ENCODE data around the gene RNF145. TPM values are rescaled to one million over a fixed set of nuclear protein-coding genes. Genes with fewer than 3 reads are reported as not detected.
"Not testable (repeated sequence)": the region's sequence is repeated elsewhere in the genome, so short reads cannot be mapped to it uniquely, and the experiment has no call there.

Gene RNF145
- total RNA-seq, 2 experiments from 2014 or later: 102 to 107 TPM

DNA sequence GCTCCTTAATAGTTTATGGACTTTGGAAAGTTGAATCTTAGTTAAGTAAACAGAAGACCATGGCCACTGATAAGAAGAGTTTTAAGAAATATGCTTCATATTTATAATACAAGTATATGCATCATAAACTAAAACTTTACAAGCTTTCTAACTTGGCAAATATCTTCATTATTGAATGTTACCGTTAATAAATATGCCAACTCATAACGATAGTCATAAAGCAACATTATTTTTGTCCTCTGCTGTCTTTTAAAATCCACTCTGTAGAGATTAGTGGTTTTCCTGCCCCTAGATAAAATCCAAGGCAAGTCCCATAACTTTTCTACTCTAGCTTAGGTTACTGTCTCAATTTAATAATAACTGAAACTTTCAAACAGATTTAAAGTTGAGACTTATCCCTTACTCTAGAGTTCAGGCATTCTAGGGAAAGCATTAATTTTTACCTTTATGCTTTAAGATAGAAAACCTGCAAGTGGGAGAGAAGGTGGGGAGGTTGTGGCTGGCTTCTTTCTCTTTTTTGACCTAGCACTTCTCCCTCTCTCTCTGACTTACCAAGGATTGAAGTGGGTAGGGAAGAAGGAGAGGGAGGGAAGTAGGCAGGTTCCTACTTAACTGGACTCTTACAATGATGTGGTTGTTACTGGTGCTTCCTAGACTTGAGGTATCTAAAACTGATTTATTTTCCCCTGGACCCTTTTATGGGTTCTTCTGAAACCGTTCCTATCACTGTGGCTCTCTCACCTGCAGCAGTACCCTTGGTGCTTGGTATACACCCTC is 29.6 kb downstream of the RNF145 start:
- DNase-seq (no peak), ATAC-seq (ENCODE audit: low read depth) (no peak)
- no peaks in the 10 kb centered on the region for H3K27me3 Mint-ChIP-seq
- H3K36me3 Mint-ChIP-seq: peaks cover 24% of the 10 kb centered on the region
- POLR2A ChIA-PET: no interaction called here
- H3K4me1 Mint-ChIP-seq: peaks cover 38% of the 10 kb centered on the region
- H3K4me3 Mint-ChIP-seq: peak overlapping the region; percentile 3
- H3K9me3 Mint-ChIP-seq: no peaks in the 10 kb centered on the region
- H3K27ac Mint-ChIP-seq: peak overlapping the region; percentile 27

DNA sequence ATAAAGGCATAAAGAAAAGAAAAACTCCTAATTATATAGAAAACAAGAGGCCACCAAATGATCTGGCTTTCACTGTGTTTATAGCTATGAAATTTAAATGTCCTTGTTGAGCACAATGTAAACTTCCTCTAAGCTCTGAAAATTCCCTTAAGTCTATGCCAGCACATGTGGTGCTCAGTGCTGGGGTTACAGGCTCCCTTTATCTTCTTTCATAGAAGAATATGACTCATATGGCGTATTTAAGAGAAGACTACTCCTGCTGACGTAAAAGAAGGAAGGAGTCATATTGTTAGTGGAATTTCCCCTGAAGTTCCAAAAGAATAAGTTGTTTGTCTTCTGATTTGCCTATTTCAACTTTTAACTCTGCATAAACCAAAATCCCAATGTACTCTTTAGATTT is 30.4 kb downstream of the RNF145 start:
- ATAC-seq (ENCODE audit: low read depth): peak; percentile 31
- H3K4me1 Mint-ChIP-seq: peaks cover 38% of the 10 kb centered on the region
- H3K4me3 Mint-ChIP-seq: no peak overlapping the region
- no peaks in the 10 kb centered on the region for H3K27me3 Mint-ChIP-seq
- no peak overlapping the region for H3K27ac Mint-ChIP-seq
- peaks cover 23% of the 10 kb centered on the region for H3K36me3 Mint-ChIP-seq
- no peaks in the 10 kb centered on the region for H3K9me3 Mint-ChIP-seq
- DNase-seq: no peak
- POLR2A ChIA-PET: no interaction called here

DNA sequence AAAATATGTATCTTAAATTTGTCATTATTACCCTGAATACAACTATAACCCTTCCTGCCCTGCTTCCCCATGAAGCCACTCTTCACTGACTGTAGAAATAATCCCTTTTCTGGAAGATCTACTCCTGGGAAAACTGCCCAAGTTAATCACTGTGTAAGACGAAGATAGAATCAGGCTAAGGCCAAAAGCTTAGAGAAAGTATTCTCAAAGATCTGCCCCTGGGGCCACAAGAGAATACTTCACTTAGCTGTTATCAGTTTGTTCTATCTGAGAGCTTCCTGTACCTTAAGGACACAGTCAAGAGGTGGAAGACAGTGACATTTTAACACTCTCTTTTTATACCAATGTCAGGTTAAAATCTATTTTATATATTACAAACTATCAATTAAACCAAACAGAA is 33.8 kb downstream of the RNF145 start:
- POLR2A ChIA-PET: interaction anchor here (1.0 to 1.5 kb wide), 2 partner anchors 23 to 33 kb away, joined by 4 to 8 read pairs; no protein-coding TSS in a partner anchor

DNA sequence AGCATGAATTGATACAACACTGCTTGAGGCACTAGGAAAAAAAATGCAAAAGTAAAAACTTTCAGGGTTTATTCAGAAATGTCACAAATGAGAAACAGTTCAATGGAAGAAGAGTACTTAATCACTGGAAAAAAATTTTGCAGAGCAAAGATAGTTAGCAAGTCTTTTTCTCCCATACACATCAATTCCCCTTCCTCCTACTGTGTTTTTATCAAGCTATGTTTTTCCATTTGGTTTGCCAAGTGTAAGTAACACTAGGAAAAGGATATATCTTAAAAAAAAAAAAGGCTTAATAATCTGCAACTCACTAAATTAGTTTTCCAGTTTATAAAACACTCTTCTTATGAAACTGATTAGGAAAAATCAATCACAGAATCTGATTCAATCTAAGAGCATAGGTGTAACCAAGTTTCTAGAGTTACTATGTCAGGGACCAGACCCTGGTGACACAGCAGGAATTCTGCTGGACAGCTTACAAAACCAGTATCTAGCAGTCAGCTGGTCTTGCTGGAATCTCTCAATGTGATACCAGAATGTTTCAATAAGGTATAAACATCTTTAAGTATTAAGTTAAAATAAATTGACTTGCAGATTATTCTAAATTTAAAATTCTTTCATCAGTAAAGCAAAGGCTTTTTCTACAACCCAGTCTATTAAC is 34.7 kb downstream of the RNF145 start:
- Mint-ChIP-seq H3K27me3 (no peaks in the 10 kb centered on the region), H3K4me3 (no peak overlapping the region), H3K9me3 (no peaks in the 10 kb centered on the region), H3K36me3 (peaks cover 29% of the 10 kb centered on the region), H3K27ac (no peak overlapping the region), H3K4me1 (peaks cover 23% of the 10 kb centered on the region)
- no peak for ATAC-seq (ENCODE audit: low read depth)
- DNase-seq: no peak
- POLR2A ChIA-PET: no interaction called here

More for the DNA sequence above, 33.8 kb downstream of the RNF145 start:
- Mint-ChIP-seq H3K4me3 (no peak overlapping the region), H3K27ac (peak overlapping the region; percentile 56), H3K9me3 (no peaks in the 10 kb centered on the region), H3K36me3 (peaks cover 30% of the 10 kb centered on the region), H3K4me1 (peaks cover 29% of the 10 kb centered on the region), H3K27me3 (no peaks in the 10 kb centered on the region)
- no peak for DNase-seq
- peak; percentile 93 for ATAC-seq (ENCODE audit: low read depth)

DNA sequence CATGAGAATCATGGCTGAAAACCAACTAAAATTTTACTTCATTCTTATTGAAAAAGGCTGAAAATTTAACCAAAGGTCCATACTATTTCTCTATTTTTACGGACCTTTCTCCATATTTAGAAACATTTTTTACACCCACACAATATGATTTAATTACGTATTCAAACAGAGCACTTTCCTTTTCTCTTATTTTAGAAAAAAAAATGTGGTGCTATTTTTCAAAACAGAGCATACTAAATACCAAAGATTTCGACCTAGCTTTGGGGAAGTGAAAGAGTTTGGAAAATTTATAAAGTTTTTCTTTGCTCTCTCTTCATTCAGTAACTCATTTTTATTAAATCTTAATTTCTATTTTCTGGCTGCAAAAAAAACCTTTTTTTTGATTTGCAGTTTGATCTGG is 38.1 kb downstream of the RNF145 start:
- POLR2A ChIA-PET: no interaction called here
- Mint-ChIP-seq H3K27ac (no peak overlapping the region), H3K4me1 (peaks cover 15% of the 10 kb centered on the region), H3K27me3 (no peaks in the 10 kb centered on the region), H3K4me3 (no peak overlapping the region), H3K36me3 (peaks cover 31% of the 10 kb centered on the region), H3K9me3 (no peaks in the 10 kb centered on the region)
- DNase-seq: no peak
- ATAC-seq (ENCODE audit: low read depth): no peak

DNA sequence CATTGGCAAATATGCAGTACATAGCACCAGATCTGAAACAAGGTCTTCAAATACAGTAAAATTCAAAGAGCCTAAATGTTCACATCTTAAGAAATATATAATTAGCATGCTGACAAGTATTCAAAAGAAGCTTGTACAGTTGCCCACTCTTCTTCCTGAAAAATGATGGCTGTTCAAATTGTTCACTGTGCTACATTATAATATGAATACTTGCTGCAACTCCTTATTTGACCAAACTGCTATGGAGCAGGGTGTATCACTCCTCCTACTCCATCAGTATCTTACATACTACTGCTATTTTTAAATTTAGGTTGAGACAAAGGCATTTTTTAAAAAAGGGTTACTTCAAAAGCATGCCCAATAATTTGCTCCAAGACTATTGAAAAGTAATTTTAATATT is 39.3 kb downstream of the RNF145 start:
- peaks cover 7% of the 10 kb centered on the region for H3K4me1 Mint-ChIP-seq
- no peak overlapping the region for H3K4me3 Mint-ChIP-seq
- ATAC-seq (ENCODE audit: low read depth) (no peak), DNase-seq (no peak)
- H3K27me3 Mint-ChIP-seq: no peaks in the 10 kb centered on the region
- POLR2A ChIA-PET: no interaction called here
- H3K27ac Mint-ChIP-seq: no peak overlapping the region
- H3K9me3 Mint-ChIP-seq: no peaks in the 10 kb centered on the region
- peaks cover 30% of the 10 kb centered on the region for H3K36me3 Mint-ChIP-seq

DNA sequence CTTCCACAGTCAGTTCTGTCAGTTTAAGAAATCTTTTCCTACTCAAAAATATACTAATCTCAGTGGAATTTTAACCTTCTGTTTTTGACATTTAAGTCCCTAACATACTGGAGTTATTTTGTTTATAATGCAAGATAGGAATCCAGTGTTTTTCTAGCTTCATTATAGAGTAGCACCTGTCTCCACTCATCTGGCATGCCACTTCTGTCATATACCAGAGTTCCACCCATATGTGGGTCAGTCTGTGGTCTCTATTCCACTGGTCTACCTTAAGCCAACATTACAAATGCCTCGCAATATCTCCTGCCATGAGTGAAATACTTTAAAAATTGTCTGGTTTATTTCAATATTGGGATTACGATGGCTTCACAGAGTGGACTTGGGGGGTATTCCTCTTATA is 42.9 kb downstream of the RNF145 start:
- ATAC-seq (ENCODE audit: low read depth) (no peak), DNase-seq (no peak)
- Mint-ChIP-seq H3K9me3 (no peaks in the 10 kb centered on the region), H3K27ac (no peak overlapping the region), H3K4me1 (peaks cover 13% of the 10 kb centered on the region), H3K4me3 (no peak overlapping the region), H3K27me3 (no peaks in the 10 kb centered on the region), H3K36me3 (peaks cover 26% of the 10 kb centered on the region)
- POLR2A ChIA-PET: no interaction called here

DNA sequence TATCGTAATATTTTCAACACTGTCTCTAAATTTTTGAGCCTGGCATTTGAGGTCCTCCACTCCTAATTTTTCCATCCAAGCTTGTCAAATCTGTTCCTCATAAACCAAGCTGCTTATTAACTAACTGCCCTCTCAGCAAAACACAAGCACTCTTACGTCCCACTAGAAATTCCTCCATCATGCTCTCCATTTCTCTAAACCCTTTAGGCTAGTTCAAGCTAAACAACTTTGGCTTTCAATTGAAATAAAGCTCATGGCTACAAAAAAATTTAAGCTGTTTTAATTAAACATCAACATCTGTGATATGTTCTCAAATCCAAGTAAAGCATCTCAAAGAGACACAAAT is 45.7 kb downstream of the RNF145 start:
- H3K27ac Mint-ChIP-seq: no peak overlapping the region
- H3K27me3 Mint-ChIP-seq: no peaks in the 10 kb centered on the region
- no peak for ATAC-seq (ENCODE audit: low read depth)
- peaks cover 24% of the 10 kb centered on the region for H3K36me3 Mint-ChIP-seq
- H3K4me3 Mint-ChIP-seq: no peak overlapping the region
- POLR2A ChIA-PET: interaction anchor here (1.2 kb wide), 1 partner anchor 45 kb away, joined by 3 read pairs; no protein-coding TSS in a partner anchor
- DNase-seq: no peak
- peaks cover 13% of the 10 kb centered on the region for H3K4me1 Mint-ChIP-seq
- no peaks in the 10 kb centered on the region for H3K9me3 Mint-ChIP-seq

DNA sequence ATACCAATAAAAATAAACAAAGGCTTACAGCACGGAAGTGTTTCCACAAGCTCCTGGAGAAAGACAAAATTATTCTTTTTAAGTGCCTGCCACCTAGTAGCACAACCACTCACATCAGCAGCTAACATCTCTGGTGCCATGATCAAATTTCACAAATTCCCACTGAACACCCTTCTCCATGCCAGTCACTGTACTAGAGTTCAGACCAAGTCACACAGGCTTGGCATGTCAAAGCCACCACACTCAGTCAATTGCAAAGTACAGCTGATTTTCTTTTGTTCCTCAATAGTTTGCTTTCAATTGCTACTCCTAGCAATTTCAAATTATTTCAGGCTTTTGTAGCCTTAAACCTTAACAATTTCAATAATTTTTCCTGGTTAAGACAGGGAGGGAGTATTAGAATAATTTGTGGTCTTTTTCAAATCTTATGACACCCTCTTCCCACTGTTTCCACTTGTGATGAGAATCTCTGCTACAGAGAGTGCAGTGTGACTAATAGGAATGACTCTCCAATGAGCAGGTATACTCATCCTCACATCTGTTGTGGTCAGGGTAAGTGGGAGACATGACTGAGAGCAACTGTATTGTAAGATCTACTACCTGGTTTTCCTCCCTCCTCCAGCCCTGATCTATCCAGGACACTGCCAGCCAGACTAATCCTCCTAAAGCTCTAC is 46.2 kb downstream of the RNF145 start:
- no peaks in the 10 kb centered on the region for H3K9me3 Mint-ChIP-seq
- H3K27ac Mint-ChIP-seq: no peak overlapping the region
- H3K27me3 Mint-ChIP-seq: no peaks in the 10 kb centered on the region
- POLR2A ChIA-PET: interaction anchor here (1.2 kb wide), 1 partner anchor 45 kb away, joined by 3 read pairs; no protein-coding TSS in a partner anchor
- DNase-seq (no peak), ATAC-seq (ENCODE audit: low read depth) (peak; percentile 42)
- H3K4me3 Mint-ChIP-seq: no peak overlapping the region
- H3K36me3 Mint-ChIP-seq: peaks cover 25% of the 10 kb centered on the region
- peaks cover 15% of the 10 kb centered on the region for H3K4me1 Mint-ChIP-seq

DNA sequence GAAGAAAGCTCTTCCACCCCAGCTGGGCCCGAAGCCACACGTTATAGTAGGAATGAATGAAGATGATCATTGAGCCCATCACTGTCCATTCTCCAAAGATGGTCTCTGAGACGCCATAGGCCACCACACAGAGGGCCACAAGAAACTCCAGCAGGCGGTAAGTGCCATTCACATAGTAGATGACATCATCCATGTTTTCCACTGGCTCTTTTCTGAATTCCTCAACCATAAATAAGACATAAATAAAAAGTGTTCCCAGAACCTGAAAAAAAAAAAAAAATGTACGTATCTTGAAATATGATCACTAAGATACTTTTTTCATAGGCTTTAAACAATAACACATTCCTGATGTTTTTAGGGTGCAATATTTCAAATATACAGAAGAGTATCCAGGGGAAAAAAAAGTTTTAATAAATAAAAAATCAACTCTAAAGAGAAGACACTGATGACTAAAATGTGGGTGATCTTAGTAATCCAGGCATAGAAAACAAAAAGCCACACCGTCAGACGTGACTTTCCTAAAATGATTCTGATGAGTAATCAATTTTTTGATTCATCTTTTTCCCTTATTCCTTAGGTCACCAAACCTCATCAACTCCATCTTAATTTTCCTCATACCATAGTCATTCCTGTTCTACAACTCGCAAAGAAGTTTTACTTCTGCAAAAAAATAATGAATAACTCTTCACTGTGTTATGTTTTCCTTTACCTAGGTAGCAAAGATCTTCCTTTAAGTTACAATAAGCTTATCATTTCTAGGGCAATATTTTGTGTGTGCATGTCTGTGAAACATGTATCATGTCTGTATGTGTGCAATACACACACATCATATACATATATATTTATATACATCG is 47.8 kb downstream of the RNF145 start:
- Mint-ChIP-seq H3K4me3 (no peak overlapping the region), H3K27me3 (no peaks in the 10 kb centered on the region), H3K4me1 (peaks cover 24% of the 10 kb centered on the region), H3K27ac (no peak overlapping the region), H3K9me3 (no peaks in the 10 kb centered on the region), H3K36me3 (peaks cover 25% of the 10 kb centered on the region)
- no peak for ATAC-seq (ENCODE audit: low read depth)
- POLR2A ChIA-PET: no interaction called here
- DNase-seq: no peak

DNA sequence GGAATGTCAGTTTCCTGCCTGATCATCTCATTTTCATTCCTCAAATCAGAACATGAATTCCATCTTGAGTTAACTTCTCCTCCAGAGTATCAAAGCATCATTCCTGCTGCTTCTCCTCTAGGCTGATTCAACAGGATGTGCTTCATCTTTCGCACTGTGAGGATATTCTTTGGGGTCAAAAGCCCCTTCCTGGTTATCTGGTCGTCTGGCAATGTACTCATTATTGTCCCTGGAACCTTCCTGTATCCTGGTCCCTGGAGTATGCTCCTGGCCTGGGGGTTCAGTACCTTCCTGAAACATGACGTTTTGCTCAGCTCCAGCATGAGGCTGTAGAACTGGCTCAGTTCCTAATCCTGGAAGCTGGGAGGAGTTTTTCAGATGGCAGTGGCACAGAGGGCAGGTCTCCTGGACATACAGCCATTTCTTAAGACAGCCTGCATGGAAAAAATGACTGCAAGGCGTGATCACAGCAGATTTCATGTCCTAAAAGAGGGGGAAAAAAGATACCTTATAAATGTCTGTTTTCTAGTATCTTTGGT is 50.7 kb downstream of the RNF145 start:
- ATAC-seq (ENCODE audit: low read depth); POLR2A ChIA-PET; H3K27me3 Mint-ChIP-seq; H3K9me3 Mint-ChIP-seq; H3K27ac Mint-ChIP-seq; DNase-seq; H3K4me3 Mint-ChIP-seq: not testable (repeated sequence)
- H3K4me1 Mint-ChIP-seq: peaks cover 25% of the 10 kb centered on the region
- peaks cover 17% of the 10 kb centered on the region for H3K36me3 Mint-ChIP-seq

DNA sequence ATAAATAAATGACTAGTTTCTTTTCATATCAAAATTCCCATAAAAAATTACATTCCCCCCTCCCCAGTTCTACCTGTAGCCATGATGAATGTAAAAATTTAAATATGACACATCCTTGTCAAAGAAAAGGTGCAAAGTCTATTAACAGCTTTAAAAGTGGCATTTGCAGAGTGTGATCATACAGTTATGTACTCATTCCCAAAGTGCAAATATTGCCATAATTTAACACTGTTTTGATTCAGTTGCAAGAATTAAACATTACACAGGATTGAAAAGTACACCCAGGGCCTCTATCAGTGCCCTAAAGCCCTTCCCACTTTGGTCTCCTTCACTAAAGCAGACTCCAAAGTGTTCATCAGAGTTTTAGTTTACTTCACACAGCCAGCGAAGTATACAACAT is 51.8 kb downstream of the RNF145 start:
- Mint-ChIP-seq H3K36me3 (peaks cover 13% of the 10 kb centered on the region), H3K27ac (no peak overlapping the region), H3K4me3 (no peak overlapping the region), H3K27me3 (no peaks in the 10 kb centered on the region), H3K9me3 (no peaks in the 10 kb centered on the region), H3K4me1 (peaks cover 22% of the 10 kb centered on the region)
- DNase-seq (no peak), ATAC-seq (ENCODE audit: low read depth) (no peak)
- POLR2A ChIA-PET: interaction anchor here (1.2 kb wide), 1 partner anchor 105 kb away, joined by 3 read pairs; no protein-coding TSS in a partner anchor

All from activated naive CD8-positive, alpha-beta T cell treated with anti-CD3 and anti-CD28 coated beads, Interleukin-2, amount 10 ng/mL, durations not matched to agents 7 days and 5 days (primary cell).